Calu3 (cell line): ENCODE results near the gene CPT2. TPM values are rescaled to one million over a fixed set of nuclear protein-coding genes. Genes with fewer than 3 reads are reported as not detected.

ENCODE experiments used
- BruUV-seq: library from RNA; stranded (reverse); fragments of 400-500 nt; replicated peaks from 2 replicates; lab custom pipeline; 2021; lab: Mats Ljungman, UMichigan
- CTCF ChIA-PET: fragments of 300-600 bp; sonication (Branson Sonifier 250); formaldehyde crosslinking; loops from one replicate; lab custom pipeline; 2022; ENCODE audit warnings: antibody characterized with exemption; lab: Charles Lee
- DNase-seq: peaks from one replicate; pipeline ENCODE4 v3.0.0; 2022
- H3K27ac Mint-ChIP-seq: one replicate; pipeline ENCODE4 v1.8.0; 2022; ENCODE audit warnings: mixed read lengths; ENCODE audit not compliant: unreplicated experiment
- H3K27me3 Mint-ChIP-seq: one replicate; pipeline ENCODE4 v1.8.0; 2022; ENCODE audit warnings: mixed read lengths; ENCODE audit not compliant: unreplicated experiment
- H3K36me3 Mint-ChIP-seq: one replicate; pipeline ENCODE4 v1.8.0; 2022; ENCODE audit warnings: mild to moderate bottlenecking, moderate library complexity, mixed read lengths; ENCODE audit not compliant: insufficient read depth, unreplicated experiment
- H3K4me1 Mint-ChIP-seq: one replicate; pipeline ENCODE4 v1.8.0; 2022; ENCODE audit warnings: mild to moderate bottlenecking, low read depth, mixed read lengths; ENCODE audit not compliant: unreplicated experiment
- H3K4me3 Mint-ChIP-seq: one replicate; pipeline ENCODE4 v1.8.0; 2022; ENCODE audit warnings: mild to moderate bottlenecking, low read depth, moderate library complexity, mixed read lengths; ENCODE audit not compliant: unreplicated experiment
- H3K9me3 Mint-ChIP-seq: one replicate; pipeline ENCODE4 v1.8.0; 2022; ENCODE audit warnings: low read depth, mixed read lengths; ENCODE audit not compliant: unreplicated experiment
- intact Hi-C: fragments of 100-400 bp; cut with micrococcal nuclease; formaldehyde crosslinking; loops from one replicate; pipeline ENCODE4 v1.10.0; 2022; ENCODE audit not compliant: unreplicated experiment
- total RNA-seq: library from RNA; stranded (reverse); gene quantifications from 2 replicates; pipeline ENCODE4 v1.2.3, GENCODE V29; 2022
- TF ChIP-seq, protein P1 (sequence below): fragments of 200-600 bp; IDR thresholded peaks from one replicate; pipeline ENCODE4 v1.8.0; 2022; ENCODE audit warnings: antibody characterized with exemption; ENCODE audit not compliant: unreplicated experiment

The CPT2 gene
- total RNA-seq, 1 experiment from 2014 or later, result 18.5 TPM

DNA sequence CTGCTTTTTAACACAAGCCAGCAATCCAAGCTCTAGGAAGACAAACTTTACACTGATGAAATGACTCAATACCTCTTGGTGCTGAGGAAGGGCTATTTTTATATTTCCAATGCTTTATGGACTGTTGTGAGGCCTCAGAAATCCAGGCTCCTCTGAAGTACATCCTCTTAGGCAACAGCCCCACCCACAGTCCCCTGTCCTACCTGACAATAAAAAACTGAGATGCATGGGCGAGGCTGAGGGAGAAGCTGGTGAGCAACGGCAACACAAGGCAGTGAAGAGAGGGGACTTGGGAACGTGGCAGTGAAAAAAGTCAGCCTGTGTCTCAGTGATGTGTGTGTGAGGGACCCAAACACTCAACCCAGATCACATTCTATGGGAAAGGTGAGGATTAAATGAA lies 10.1 kb upstream of the CPT2 start:
- Mint-ChIP-seq H3K9me3 (no peaks in the 10 kb centered on the region), H3K36me3 (no peaks in the 10 kb centered on the region), H3K27me3 (peaks cover 33% of the 10 kb centered on the region), H3K4me3 (no peak overlapping the region), H3K4me1 (peaks cover 8% of the 10 kb centered on the region), H3K27ac (no peak overlapping the region)
- intact Hi-C loops, result loop anchor here (10.0 kb wide), 1 partner anchor 172 kb away; no protein-coding TSS in a partner anchor
- BruUV-seq, result no TSS peak
- CTCF ChIA-PET, result interaction anchor here (1.0 to 1.1 kb wide), 4 partner anchors 10 to 344 kb away, joined by 3 to 5 read pairs (median 4); partner anchors contain the start of gene ZYG11A
- TF ChIP-seq, protein P1, sequence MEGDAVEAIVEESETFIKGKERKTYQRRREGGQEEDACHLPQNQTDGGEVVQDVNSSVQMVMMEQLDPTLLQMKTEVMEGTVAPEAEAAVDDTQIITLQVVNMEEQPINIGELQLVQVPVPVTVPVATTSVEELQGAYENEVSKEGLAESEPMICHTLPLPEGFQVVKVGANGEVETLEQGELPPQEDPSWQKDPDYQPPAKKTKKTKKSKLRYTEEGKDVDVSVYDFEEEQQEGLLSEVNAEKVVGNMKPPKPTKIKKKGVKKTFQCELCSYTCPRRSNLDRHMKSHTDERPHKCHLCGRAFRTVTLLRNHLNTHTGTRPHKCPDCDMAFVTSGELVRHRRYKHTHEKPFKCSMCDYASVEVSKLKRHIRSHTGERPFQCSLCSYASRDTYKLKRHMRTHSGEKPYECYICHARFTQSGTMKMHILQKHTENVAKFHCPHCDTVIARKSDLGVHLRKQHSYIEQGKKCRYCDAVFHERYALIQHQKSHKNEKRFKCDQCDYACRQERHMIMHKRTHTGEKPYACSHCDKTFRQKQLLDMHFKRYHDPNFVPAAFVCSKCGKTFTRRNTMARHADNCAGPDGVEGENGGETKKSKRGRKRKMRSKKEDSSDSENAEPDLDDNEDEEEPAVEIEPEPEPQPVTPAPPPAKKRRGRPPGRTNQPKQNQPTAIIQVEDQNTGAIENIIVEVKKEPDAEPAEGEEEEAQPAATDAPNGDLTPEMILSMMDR, result no peak
- DNase-seq, result no peak

DNA sequence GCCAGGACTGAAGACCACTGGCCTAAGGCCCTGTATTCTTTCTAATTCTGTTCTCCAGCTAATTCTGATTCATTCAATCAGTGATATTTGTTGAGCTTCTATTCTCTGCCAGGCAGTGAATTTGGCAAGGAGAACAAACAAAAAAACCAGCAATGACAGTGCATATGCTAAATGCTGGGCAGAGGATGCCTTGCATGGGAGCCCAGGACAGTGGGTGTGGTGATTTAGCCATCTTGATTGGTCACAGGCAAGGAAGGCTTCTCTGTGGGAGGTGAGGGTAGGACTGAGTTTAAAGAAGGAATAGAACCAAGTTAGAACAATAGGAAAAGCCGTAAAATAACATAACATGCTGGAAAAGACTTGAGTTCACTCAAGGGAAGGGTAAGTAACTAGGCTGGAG lies 9.2 kb upstream of the CPT2 start:
- Mint-ChIP-seq H3K9me3 (no peaks in the 10 kb centered on the region), H3K27me3 (peaks cover 33% of the 10 kb centered on the region), H3K27ac (no peak overlapping the region), H3K4me1 (peaks cover 8% of the 10 kb centered on the region), H3K4me3 (no peak overlapping the region), H3K36me3 (no peaks in the 10 kb centered on the region)
- no peak for DNase-seq
- BruUV-seq, result no TSS peak
- TF ChIP-seq, protein P1, result no peak
- CTCF ChIA-PET, result interaction anchor here (0.6 to 1.1 kb wide), 3 partner anchors 42 to 345 kb away, joined by 3 to 5 read pairs (median 4); partner anchors contain the start of gene ZYG11A
- intact Hi-C loops, result loop anchor here (10.0 kb wide), 1 partner anchor 173 kb away; no protein-coding TSS in a partner anchor

DNA sequence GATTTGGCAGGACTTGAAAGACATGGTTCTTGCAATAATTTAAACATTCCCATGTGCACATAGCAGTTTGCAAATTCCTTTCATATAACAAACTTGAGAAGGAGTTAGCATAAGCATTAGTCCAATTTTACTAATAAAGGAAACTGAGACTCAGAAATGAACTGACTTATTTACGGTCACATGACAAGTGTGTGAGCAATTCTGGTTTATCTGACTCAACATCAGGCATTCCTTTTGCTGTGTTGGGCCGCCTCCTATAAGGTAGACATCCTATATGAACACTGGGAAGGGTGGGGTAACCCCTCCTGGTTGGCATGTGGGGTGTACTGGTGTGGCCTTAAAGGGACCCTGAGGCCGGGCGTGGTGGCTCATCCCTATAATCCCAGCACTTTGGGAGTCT lies 8.5 kb upstream of the CPT2 start:
- H3K4me1 Mint-ChIP-seq, result peaks cover 9% of the 10 kb centered on the region
- DNase-seq, result no peak
- no peaks in the 10 kb centered on the region for H3K9me3 Mint-ChIP-seq
- H3K36me3 Mint-ChIP-seq, result no peaks in the 10 kb centered on the region
- H3K27ac Mint-ChIP-seq, result no peak overlapping the region
- CTCF ChIA-PET, result no interaction called here
- TF ChIP-seq, protein P1, result no peak
- intact Hi-C loops, result loop anchor here (10.0 kb wide), 1 partner anchor 173 kb away; no protein-coding TSS in a partner anchor
- H3K27me3 Mint-ChIP-seq, result peaks cover 33% of the 10 kb centered on the region
- H3K4me3 Mint-ChIP-seq, result no peak overlapping the region
- no TSS peak for BruUV-seq

DNA sequence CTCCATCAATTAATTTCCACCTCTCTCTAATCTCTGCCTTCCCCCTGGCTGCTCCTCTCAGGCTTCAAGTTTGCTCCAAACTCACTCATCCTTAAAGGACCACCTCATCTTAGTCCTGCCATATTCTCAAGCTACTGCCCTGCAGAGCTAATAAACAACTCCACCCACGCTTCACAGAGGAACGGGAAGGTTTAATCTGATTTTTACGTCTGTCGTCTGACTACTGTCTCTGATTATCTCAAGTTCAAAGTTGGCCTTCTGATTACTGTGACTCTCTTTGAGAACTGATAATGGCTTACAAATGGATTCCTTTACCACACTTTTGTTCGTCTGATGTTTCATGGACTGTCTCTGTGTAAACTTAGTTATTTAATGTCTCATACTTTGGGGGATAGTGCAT lies 7.6 kb upstream of the CPT2 start:
- CTCF ChIA-PET, result no interaction called here
- TF ChIP-seq, protein P1, result no peak
- Mint-ChIP-seq H3K27me3 (peaks cover 33% of the 10 kb centered on the region), H3K4me3 (no peak overlapping the region), H3K27ac (no peak overlapping the region), H3K4me1 (peaks cover 19% of the 10 kb centered on the region), H3K36me3 (no peaks in the 10 kb centered on the region), H3K9me3 (no peaks in the 10 kb centered on the region)
- no TSS peak for BruUV-seq
- intact Hi-C loops, result loop anchor here (10.0 kb wide), 1 partner anchor 174 kb away; no protein-coding TSS in a partner anchor
- no peak for DNase-seq
